ENCODE data around the gene RNF34. TPM values are rescaled to one million over a fixed set of nuclear protein-coding genes. Genes with fewer than 3 reads are reported as not detected.

The RNF34 gene
- total and polyA plus RNA-seq, 5 donors = 21.1 to 31.4 (median 25.3) TPM

DNA sequence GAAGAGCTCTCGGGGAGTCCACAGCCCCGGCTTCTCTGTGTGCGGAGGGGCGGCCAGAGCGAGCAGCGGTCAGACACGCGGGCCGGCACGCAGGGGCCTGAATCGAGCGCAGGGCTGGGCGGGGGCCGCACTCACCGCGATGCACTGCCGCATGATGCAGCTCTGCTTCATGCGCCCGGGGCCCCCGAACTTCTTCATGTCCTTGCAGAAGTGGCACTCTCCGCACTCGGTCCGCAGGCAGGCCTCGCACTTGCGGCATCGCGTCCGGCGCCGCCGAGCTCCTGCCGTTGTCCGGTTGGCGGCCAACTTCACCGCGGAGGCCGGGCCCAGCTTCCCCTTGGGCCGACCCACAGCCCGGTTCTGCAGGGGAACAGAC lies 53.1 kb downstream of the RNF34 start:
- no peak overlapping the region for H3K27ac ChIP-seq (ENCODE audit: low read length)

DNA sequence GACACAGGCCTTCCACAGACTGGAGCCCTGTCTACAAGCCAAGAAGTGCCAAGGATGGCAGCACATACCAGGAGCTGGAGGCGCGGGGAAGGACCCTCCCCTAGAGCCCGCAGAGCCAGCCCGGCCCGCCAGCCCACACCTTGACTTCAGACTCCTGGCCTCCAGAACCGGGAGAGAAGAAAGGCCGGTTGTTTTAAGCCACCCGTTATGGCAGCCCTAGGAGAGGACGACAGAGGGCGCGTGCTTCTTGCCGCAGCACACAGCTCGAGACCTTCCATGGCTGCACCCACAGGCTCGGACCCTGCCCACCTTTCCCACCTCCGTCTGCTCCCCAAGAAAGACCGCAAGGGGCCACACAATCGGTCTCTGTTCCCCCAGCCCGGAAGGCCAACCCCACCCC lies 53.7 kb downstream of the RNF34 start:
- H3K27ac ChIP-seq (ENCODE audit: low read length) = no peak overlapping the region
- 87% methylated on average over 18 of the region's 18 CpGs for WGBS
- H3K4me1 ChIP-seq (ENCODE audit: control insufficient read depth, insufficient read depth, low read length) = no peaks in the 10 kb centered on the region
- H3K9me3 ChIP-seq (ENCODE audit: control insufficient read depth, low read length) = no peaks in the 10 kb centered on the region
- H3K27me3 ChIP-seq (ENCODE audit: control insufficient read depth, insufficient read depth) = no peaks in the 10 kb centered on the region
- ATAC-seq (no peak), DNase-seq (peak in 1 of 3 donors; percentile 36)
- intact Hi-C loops (cut with DNase I) = no loop called here
- H3K4me3 ChIP-seq (ENCODE audit: low read length) = no peak overlapping the region

More for the DNA sequence above, 53.1 kb downstream of the RNF34 start:
- no peaks in the 10 kb centered on the region for H3K9me3 ChIP-seq (ENCODE audit: control insufficient read depth, low read length)
- H3K4me1 ChIP-seq (ENCODE audit: control insufficient read depth, insufficient read depth, low read length) = no peaks in the 10 kb centered on the region
- ATAC-seq = peak in 1 of 2 donors; percentile 9
- DNase-seq = no peak
- H3K27me3 ChIP-seq (ENCODE audit: control insufficient read depth, insufficient read depth) = no peaks in the 10 kb centered on the region
- no peak overlapping the region for H3K4me3 ChIP-seq (ENCODE audit: low read length)
- WGBS = 95% methylated on average over 39 of the region's 39 CpGs
- intact Hi-C loops (cut with DNase I) = no loop called here

DNA sequence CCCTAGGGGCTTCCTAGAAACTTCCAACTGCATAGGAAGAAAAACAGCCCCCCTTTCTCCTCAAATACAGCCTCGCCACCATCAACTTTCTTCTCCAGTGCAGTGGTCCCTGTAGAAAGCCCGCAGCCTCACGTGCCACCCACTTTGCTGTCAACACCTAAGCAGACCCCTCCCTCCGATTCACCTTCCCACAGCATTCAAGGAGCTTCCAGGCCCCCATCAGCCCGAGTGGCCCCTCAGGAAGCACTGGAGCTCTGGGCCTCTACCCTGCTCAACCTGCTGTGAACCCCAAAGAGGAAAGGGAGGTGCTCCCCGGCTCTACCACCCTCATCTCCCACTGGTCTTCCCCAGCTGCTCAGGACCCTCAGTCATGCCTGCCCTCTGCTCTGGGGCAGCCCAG lies 55.0 kb downstream of the RNF34 start:
- no peak overlapping the region for H3K4me3 ChIP-seq (ENCODE audit: low read length)
- no peak for DNase-seq
- no peaks in the 10 kb centered on the region for H3K4me1 ChIP-seq (ENCODE audit: control insufficient read depth, insufficient read depth, low read length)
- no peak overlapping the region for H3K27ac ChIP-seq (ENCODE audit: low read length)
- no peaks in the 10 kb centered on the region for H3K9me3 ChIP-seq (ENCODE audit: control insufficient read depth, low read length)
- ATAC-seq = no peak
- no peaks in the 10 kb centered on the region for H3K27me3 ChIP-seq (ENCODE audit: control insufficient read depth, insufficient read depth)
- WGBS = 86% methylated on average over 6 of the region's 6 CpGs
- intact Hi-C loops (cut with DNase I) = no loop called here

DNA sequence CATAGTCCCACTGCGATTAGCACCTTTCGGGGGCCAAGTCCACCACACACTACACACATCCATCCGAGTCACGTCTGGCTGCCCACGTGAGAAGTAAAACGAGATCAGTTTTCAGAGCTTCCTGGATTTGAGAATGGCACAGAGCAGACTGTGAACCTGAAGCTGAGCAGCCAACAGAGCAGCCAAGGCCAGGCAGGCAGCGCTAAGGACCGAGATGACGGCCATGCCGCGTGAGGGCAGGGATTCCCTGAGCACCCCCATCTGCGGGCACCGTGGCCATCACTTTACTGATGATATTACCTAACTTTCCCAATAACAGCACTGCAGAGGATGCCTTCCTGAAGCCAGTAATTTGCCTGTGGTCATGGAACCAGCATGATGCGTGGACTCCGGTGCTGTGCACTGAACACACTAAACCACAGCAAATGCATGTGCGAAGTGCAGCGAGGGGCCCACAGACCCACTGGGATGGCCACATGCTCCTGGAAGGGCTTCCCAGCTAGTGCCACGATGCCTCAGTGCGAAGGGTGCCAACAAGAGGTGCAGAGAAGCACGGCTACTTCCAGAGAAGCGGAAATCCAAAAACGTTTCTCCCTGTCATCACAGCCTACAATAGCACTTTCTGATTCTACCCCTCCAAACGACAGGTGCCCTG lies 56.0 kb downstream of the RNF34 start:
- H3K4me3 ChIP-seq (ENCODE audit: low read length) = no peak overlapping the region
- ATAC-seq (no peak), DNase-seq (no peak)
- no peaks in the 10 kb centered on the region for H3K27me3 ChIP-seq (ENCODE audit: control insufficient read depth, insufficient read depth)
- no peaks in the 10 kb centered on the region for H3K9me3 ChIP-seq (ENCODE audit: control insufficient read depth, low read length)
- 89% methylated on average over 23 of the region's 23 CpGs for WGBS
- no peak overlapping the region for H3K27ac ChIP-seq (ENCODE audit: low read length)
- intact Hi-C loops (cut with DNase I) = no loop called here
- no peaks in the 10 kb centered on the region for H3K4me1 ChIP-seq (ENCODE audit: control insufficient read depth, insufficient read depth, low read length)

DNA sequence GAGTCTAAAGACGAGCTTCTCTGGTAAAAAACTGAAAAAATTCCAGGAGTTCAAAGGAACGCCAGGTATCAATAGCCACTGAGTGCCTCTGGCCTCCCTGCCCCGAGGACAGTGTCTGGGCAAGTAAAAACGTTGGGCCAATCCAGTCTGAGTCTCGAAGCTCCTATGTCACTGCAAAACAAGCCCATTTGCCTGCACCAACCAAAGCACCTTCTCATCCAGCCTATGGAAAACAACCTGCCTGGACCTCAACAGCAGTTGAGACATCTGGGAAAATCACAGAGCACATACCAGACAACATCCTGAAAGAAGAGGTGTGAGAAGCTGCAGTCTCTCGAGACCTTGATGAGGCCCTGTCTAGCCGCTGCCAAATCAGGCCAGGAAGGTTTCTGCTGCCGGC lies 56.6 kb downstream of the RNF34 start:
- DNase-seq = no peak
- no peak overlapping the region for H3K4me3 ChIP-seq (ENCODE audit: low read length)
- intact Hi-C loops (cut with DNase I) = no loop called here
- no peaks in the 10 kb centered on the region for H3K9me3 ChIP-seq (ENCODE audit: control insufficient read depth, low read length)
- H3K27ac ChIP-seq (ENCODE audit: low read length) = no peak overlapping the region
- no peaks in the 10 kb centered on the region for H3K4me1 ChIP-seq (ENCODE audit: control insufficient read depth, insufficient read depth, low read length)
- 75% methylated on average over 8 of the region's 8 CpGs for WGBS
- H3K27me3 ChIP-seq (ENCODE audit: control insufficient read depth, insufficient read depth) = no peaks in the 10 kb centered on the region
- ATAC-seq = no peak

DNA sequence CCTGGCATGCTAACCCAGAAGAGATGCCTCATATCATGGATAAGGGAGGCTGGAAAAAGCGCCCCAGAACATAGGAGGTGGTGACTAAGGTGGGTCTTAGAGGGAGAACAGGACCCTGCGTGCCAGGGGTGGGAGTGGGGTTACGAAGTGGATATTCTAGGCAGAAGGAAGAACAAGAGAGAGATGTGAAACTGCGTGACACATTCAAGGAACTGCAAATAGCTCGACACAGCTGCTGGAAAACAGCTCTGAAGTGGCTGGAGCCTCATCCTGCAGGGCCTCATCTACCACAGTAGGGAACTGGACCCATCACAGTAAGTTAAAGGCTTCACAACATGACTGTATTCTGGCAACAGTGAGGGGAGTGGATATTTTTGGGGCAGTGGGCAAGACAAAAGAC lies 61.1 kb downstream of the RNF34 start:
- WGBS = 88% methylated on average over 5 of the region's 5 CpGs
- ATAC-seq = no peak
- DNase-seq = no peak

DNA sequence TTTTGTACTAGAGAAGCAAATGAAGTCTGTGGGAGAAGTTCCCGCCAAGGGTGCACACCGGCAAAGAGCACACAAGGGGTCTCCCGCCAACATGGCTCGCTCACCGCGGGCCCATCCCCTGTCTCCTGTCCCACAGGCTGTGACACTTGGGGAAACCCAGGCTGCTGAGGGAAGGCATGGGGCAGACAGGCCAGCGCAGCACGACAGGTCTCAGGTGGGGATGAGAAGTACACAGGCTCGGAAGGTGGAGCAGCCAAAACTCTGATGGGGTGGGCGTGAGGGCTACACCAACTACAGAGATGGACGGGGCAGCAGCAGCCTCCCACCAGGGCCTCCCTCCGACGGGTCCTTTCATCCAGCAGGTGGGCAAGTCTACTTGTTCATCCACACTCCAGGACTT lies 64.4 kb downstream of the RNF34 start:
- no peak overlapping the region for H3K27ac ChIP-seq (ENCODE audit: low read length)
- no peak for DNase-seq
- intact Hi-C loops (cut with DNase I) = no loop called here
- H3K27me3 ChIP-seq (ENCODE audit: control insufficient read depth, insufficient read depth) = no peaks in the 10 kb centered on the region
- no peak overlapping the region for H3K4me3 ChIP-seq (ENCODE audit: low read length)
- no peak for ATAC-seq
- WGBS = 95% methylated on average over 13 of the region's 13 CpGs
- no peaks in the 10 kb centered on the region for H3K9me3 ChIP-seq (ENCODE audit: control insufficient read depth, low read length)
- no peaks in the 10 kb centered on the region for H3K4me1 ChIP-seq (ENCODE audit: control insufficient read depth, insufficient read depth, low read length)

More for the DNA sequence above, 61.1 kb downstream of the RNF34 start:
- H3K27ac ChIP-seq (ENCODE audit: low read length) = no peak overlapping the region
- H3K27me3 ChIP-seq (ENCODE audit: control insufficient read depth, insufficient read depth) = no peaks in the 10 kb centered on the region
- no peak overlapping the region for H3K4me3 ChIP-seq (ENCODE audit: low read length)
- no peaks in the 10 kb centered on the region for H3K9me3 ChIP-seq (ENCODE audit: control insufficient read depth, low read length)
- no peaks in the 10 kb centered on the region for H3K4me1 ChIP-seq (ENCODE audit: control insufficient read depth, insufficient read depth, low read length)
- intact Hi-C loops (cut with DNase I) = no loop called here

DNA sequence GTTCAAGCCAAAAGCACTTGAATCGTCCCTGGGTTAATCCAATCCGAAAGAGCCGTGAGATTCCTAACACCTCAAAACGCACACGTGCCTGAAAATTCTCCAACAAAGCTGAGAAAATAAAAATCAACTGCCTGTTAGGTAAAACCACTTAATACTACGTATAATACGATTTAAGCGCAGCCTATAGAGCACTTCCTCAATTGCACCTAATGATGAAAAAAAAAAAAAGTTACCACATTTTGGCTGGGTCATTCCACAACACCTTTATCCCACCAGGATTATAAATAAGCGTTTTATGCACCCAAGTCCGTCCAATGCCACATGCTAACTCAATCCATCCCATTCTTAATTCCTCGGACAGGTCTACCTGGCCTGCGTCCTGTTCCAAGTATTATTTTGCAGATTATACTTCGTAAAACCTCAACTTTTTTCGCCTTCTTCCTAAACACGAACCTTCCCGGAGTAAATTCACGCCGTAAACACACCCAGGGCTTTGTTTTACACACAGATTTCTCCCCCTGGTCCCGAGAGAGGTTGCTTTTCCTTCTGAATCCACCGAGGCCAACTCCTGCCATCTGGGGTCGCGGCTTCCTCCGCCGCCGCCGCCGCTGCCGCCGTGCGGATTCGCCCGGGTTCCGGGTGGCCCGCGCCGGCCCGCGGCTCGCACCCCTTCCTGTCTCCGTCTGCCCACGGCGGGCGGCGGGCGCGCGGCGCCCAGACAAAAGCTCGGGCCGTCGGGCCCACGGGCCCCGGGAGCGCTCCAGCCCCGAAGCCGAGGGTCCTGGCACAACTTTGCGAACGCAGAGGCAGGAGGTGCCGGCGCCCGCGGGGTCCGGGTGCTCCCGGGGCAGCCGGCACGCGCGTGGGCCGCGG lies 66.2 kb downstream of the RNF34 start:
- Histone ChIP-seq H3K9me3 (ENCODE audit: control insufficient read depth, low read length) (no peaks in the 10 kb centered on the region), H3K4me1 (ENCODE audit: control insufficient read depth, insufficient read depth, low read length) (no peaks in the 10 kb centered on the region), H3K27me3 (ENCODE audit: control insufficient read depth, insufficient read depth) (no peaks in the 10 kb centered on the region), H3K4me3 (ENCODE audit: low read length) (peak overlapping the region; percentile 94), H3K27ac (ENCODE audit: low read length) (no peak overlapping the region)
- DNase-seq = peak; percentile 31 to 65 (median 62)
- intact Hi-C loops (cut with DNase I) = no loop called here
- 11% methylated on average over 70 of the region's 70 CpGs for WGBS
- no peak for ATAC-seq

DNA sequence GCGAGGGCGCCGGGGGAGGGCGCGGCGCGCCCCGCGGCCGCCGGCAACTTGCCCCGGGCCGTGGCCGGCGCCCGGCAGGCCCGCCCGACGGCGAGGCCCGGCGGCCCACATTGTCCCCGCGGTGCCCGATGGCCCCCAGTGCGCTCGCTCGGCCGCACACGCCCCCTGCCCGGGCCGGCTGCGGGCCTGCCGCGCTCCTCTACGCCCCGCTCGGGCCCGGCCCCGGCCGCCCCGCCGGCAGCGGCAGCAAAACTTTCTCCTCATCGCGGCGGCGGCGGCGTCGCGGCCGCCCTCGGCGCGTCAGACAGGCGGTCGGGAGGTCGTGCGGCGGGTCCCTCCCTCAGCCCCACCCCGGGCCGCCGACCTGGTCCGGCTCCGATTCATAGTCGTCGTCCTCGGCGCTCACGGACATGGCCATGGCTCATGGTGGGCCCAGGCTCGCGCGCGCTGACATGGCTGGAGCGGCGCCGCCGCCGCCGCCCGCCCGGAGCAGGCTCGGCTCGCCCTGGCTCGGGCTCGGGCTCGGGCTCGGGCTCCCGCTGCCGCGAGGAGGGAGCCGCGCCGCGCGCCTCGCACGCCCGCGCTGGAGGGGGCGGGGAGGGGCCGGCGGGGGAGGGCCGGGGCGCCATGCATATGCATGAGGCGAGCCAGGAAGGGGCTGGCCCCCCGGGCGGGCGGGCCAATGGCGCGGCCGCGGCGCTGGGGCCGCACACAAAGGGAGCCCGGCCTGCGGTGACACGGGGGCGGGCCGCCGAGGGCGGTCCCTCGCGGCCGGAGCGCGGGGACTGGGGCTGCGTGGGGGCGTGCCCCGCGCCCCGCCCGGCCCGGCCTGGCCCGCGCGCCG lies 67.1 kb downstream of the RNF34 start:
- Histone ChIP-seq H3K4me1 (ENCODE audit: control insufficient read depth, insufficient read depth, low read length) (no peaks in the 10 kb centered on the region), H3K9me3 (ENCODE audit: control insufficient read depth, low read length) (no peaks in the 10 kb centered on the region), H3K4me3 (ENCODE audit: low read length) (peak overlapping the region; percentile 94), H3K27me3 (ENCODE audit: control insufficient read depth, insufficient read depth) (no peaks in the 10 kb centered on the region), H3K27ac (ENCODE audit: low read length) (peak overlapping the region; percentile 71)
- DNase-seq (peak; percentile 92 to 98 (median 97)), ATAC-seq (peak; percentile 96 to 98)
- intact Hi-C loops (cut with DNase I) = no loop called here
- whole genome bisulfite sequencing = under 1% methylated on average over 139 of the region's 139 CpGs

DNA sequence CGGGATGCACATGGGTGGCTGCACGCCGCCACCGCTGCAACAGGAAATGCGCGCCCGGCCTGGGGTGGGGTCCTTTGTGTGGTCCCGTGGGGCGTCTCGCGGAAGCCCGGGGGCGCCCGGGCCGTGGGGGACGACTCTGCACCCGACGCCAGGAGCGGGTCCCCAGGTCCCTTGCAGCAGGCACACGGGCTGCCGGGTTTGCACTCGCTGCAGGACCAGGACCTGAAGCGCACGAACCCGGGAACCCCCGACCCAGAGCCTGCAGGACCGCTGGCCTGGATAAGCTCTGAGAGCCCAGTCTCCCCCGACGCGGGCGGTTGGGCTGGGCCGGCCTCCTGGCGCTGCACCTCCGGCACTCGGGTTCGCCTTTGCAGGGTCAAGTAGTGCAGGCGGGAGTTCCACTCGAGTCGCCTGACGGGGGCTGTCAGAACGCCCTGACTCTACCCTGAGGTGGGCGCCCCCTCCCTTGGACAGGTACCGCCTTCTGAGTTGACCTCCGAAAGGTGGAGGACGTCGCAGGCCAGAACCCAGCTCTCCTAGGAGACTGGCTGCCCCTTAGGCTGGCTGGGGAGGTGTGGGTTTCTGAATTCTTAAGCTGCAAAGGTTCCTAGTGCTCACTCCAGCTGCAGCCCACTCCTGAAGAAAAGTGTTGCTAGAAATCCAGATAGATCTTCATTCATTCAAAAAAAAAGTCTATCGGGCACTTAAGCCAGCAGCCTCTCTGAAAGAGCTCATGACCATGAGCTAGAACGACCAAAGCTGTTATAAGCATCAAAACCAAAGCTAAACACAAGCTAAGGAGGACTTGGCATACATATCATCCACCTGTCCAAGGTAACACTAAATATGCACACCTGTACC lies 68.0 kb downstream of the RNF34 start:
- Histone ChIP-seq H3K4me1 (ENCODE audit: control insufficient read depth, insufficient read depth, low read length) (no peaks in the 10 kb centered on the region), H3K9me3 (ENCODE audit: control insufficient read depth, low read length) (no peaks in the 10 kb centered on the region), H3K4me3 (ENCODE audit: low read length) (peak overlapping the region; percentile 94), H3K27ac (ENCODE audit: low read length) (peak overlapping the region; percentile 9), H3K27me3 (ENCODE audit: control insufficient read depth, insufficient read depth) (no peaks in the 10 kb centered on the region)
- DNase-seq = no peak
- intact Hi-C loops (cut with DNase I) = no loop called here
- WGBS = 5% methylated on average over 48 of the region's 48 CpGs
- ATAC-seq = peak; percentile 32 to 47

All from right cardiac atrium (tissue), 5 donors.